HG02884 (cell line): ENCODE data around the gene LRRTM4.

Source experiments
- ATAC-seq: cut with Tn5 transposase; IDR thresholded peaks from one replicate; pipeline ENCODE4 v1.9.1; 2021; ENCODE audit warnings: mild to moderate bottlenecking, moderate library complexity; ENCODE audit not compliant: unreplicated experiment

The LRRTM4 gene

DNA sequence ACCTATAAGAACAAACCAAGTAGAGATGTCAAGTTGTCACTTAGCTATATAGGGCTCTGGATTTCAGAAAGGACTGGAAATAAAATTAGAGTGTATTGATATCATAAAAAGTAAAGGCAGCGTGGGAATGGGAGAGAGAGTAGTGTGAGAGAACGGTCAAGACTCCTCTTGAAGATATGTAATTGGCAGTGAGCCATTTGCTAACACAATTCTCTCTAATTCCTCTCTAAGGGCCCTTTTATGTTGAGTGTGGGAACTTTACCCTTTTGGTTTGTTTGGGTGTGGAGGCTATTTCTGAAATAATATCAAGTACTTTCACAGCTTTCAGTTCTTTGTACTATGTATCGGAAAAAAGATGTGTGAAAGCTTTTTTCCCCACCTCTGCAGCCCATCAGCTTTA is 196.8 kb downstream of the LRRTM4 start:
- no peak for ATAC-seq

DNA sequence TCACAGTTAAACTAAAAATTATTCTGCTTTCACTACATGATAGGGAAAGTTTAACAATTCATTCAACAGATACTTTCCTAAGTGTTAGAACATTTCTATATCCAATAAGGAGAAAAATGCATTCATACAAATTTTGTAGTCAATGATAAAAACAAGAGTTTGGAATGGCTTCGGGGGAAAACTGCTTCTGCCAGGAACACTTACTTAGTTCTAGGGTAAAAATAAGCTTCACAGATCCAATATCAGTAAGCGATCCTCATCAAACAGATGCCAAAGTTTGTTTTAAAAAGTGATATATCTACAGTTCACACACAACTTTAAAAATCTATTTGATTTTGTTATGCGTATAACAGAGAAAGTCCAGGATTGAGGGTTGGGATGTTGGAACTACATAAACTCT is 199.7 kb downstream of the LRRTM4 start:
- no peak for ATAC-seq

DNA sequence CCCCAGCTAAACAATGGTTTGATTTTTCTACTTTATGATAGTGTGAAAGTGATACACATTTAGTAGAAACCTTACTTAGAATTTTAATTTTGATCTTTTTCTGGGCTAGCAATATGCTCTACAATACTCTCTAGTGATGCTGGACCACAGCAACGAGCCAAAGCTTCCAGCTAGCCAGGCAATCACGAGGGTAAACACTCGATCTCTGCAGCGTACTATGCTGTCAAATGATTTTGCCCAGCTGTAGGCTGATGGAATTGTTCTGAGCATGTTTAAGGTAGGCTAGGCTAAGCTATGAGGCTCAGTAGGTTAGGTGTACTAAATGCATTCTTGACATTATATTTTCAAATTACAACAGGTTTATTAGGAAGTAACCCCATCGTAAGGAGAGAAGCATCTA is 207.5 kb downstream of the LRRTM4 start:
- ATAC-seq: no peak

DNA sequence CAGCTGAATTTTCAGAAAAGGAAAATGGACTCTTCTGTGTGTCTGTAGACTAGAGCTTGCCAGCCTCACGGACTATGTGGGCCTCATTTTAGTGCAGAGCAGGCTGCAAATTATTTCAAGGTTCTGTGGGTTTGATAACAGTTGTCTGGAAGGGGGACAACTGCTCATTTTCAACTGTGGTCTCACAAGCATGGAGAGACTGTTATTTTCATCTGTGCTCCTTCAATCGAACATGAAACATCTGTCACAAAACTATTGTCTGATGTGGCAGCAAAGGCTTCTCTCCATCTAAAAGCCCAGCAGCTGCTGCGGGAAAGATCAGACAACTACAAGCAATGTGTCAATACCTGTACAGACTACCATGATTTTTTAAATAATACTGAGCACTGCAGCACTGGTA is 211.8 kb downstream of the LRRTM4 start:
- no peak for ATAC-seq

DNA sequence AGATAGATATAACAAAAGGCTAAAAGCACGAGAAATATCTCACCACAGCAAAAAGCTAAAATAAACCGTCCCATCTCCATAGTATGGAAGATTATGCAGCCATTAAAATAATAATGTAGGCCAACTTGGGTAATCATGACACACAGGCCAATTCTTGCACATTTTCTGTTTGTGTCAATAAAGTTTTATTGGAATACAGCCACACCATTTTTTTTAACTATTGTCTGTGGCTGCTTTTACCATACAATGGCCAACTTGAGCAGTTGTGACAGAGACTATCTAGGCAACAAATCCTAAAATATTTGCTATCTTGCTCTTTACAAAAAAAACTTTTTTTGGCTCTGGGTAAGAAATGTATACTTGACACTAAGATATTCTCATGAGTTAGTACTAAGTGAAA is 212.5 kb downstream of the LRRTM4 start:
- ATAC-seq: no peak

DNA sequence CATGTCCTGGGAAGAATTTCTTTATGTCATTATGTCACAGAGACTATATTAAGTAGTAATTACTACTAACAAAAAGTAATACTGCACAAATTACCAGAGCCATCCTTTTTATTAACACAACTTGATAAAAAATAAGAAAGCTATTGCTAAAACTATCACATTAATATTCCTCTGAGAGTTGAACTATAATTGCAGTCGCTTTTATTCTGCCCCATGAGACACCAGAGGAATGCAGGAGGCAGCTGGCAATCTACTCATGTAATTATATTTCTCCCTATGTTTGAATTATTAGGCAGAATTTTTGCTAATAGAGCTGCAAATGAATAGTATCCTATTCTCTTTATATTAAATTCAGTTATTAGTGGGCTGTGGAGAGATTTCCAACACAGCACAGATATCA is 220.7 kb downstream of the LRRTM4 start:
- ATAC-seq: no peak

DNA sequence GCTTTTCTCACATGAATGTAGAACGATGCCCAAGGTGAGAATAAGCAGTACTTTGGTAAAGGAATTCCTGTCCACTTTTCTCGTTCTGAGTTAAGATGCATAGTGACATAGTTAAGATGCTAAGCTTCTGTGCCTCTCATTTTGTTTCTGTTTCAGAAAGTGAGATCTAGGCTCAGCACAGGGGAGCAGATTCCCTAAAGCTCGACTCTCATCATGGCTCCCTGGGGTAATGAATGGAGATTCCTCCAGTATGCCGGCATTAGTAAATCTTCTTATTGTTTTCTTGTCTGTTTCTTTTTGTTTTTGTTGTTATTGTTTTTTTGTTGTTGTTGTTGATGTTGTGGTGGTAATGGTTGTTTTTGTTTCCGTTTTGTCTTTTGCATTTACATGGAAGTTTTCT is 225.4 kb downstream of the LRRTM4 start:
- ATAC-seq: no peak

DNA sequence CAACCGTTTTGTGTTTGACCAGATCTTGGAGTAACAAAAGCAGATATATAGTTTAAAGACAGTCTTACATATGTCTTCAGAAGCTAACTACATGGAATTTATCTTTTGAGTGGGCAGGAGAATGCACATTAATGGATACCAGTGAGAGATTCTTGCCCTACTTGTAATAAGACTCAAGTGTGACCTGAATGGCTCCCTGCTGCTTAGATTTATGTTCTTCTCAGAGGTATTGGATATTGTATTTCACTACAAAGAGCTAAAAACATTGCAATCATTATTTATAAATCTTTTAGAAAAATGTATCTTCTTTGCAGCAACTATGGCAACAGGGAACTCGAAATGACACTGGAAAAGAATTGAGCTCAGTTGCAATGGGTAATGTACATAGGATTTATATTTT is 227.7 kb downstream of the LRRTM4 start:
- ATAC-seq: no peak

DNA sequence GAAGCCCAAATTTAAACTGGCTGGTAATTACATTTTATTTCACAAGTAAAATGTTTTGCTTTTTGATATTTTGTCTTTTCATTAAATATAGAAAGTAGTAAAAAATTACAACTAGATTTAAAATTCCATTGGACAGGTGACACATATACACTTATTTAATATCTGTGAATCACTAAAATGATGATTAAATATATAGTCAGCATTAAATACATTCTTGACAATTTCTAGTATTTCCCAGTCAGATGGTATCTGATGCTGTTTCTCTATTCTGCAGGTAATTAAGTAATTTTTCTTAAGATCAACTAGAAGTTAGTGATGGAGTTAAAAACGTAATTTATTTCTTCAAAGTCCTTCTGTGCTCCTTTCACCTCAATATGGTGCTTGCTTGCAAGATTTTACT is 237.8 kb downstream of the LRRTM4 start:
- ATAC-seq: no peak

DNA sequence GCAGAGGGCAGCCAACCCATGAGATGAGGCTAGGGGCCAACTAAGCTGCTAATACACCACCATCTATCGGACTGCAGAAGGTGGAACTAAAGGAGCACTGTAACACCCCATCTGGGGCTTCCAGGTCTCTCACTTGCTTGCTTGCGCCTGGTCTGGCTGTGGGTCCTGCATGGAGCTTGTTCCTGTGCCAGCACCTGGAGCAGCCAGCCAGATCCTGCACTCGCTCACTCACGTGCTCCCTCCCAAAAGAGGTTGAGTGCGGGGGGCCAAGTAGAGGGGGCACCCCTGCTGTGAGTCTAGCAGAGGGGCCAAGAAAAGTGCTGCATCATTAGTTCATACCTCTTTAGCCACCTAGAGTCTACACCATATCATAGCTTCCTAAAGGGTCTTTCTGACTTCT is 250.9 kb downstream of the LRRTM4 start:
- ATAC-seq: no peak

DNA sequence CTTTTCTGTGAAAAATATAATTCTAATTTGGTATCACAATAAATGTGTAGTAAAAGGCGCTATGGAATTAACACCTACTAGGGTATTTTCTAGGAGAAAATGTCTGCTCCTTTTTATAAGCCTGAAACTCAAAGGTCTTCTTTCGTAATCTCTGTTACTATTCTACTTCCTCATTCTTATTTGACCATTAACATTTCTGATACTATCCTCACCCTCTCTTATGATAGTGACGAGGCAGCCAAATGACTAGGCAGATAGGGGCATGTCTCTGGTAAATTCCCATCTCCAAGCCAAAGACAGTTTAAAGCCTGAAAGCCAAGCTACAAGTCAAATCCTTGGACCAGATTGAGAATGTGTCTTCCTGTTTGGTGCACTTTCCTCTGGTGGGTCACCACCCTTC is 251.7 kb downstream of the LRRTM4 start:
- no peak for ATAC-seq

DNA sequence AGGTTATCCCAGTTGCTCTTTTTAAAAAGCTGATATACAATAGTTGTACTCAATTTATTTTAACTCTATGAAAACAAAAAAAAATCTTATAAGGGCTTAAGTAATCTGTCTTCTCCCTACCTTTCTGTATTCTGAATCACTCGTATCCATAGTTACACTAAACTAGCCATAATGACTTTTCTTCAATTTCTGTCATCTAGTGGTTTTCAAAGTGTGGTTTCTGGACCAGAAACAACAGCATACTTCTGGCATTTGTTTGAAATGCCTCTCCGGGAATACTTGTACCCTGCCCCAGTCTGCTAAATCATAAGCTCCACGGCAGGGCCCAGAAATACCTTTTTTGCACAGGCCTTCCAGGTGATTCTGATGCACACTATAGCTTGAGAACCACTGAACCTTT is 253.6 kb downstream of the LRRTM4 start:
- ATAC-seq: no peak

DNA sequence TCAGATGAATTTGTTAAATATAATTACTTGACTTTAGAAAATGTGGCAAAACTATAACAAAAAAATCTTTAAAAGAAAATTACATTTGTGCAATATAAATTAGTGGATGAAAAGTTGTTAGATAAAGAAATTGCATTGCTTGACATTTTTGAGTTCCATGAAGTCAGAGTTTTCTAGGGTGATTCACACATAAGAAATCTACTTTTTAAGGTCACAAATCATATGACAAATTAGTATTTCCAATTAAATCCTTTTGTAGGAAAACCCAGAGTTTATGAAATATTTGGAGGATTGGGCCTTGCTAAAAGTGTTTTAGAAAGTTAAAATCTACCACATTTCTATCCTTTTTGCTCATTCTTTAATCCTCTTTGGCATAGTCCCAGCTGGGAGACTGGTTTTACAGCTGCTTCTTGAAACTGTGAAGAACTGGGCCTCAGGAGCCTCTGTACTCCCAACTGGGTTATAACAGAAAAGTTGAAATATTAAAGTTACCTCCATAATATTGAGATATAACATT is 289.2 kb downstream of the LRRTM4 start:
- no peak for ATAC-seq

DNA sequence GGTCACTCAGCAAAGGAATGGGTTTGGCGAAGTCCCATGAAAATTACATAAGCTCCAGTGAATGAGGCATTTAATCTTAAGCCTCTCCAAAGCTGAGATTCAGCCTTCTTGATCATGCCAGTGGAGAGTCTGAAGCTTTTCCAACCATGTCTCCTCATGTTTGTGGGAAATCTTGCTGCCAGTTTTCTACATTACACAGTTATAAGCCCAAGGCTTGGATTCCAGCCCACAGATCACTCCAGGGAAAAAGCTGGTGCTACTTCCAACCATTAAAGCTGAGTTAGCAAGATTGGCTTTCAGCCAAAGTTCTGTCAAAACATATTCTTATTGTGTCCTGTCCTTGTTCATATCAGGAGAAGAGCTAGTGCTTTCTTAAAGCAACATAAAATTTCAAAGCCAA is 293.8 kb downstream of the LRRTM4 start:
- ATAC-seq: no peak

DNA sequence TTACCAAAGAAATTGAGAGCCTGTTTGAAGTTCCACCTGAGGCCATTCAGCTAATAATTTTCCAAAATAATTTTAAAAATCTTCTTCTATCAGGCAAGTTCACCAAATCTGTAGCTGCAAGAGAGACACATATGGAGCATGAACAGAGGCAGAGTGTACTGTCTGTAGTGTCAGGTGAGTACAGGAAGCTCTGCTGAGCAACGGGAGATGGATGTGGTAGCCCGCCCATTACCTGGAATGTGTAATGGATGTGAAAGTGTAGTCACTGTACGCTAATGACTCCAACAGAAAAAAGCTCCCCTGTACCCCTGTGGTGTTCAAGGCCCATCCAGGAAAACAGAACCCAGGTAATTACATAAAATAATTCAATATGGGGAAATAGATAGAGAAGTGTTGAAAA is 311.5 kb downstream of the LRRTM4 start:
- ATAC-seq: no peak

DNA sequence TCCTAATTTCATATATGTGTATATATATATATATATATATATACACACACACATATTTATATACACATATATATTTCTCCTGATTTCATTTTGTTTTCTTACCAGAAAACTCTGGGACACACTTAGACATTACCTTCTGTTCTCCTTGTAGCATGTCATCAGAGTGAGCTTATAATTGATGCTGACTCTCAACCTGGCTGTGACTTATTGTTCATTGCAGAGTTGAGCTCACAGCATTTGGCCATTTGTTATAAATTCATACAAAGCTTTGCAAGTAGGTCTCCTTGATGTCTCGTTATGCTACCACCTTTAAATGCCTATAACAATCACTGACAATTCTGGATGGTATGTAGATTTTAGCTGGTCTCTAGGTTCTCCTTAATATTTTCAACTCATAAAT is 314.8 kb downstream of the LRRTM4 start:
- no peak for ATAC-seq

DNA sequence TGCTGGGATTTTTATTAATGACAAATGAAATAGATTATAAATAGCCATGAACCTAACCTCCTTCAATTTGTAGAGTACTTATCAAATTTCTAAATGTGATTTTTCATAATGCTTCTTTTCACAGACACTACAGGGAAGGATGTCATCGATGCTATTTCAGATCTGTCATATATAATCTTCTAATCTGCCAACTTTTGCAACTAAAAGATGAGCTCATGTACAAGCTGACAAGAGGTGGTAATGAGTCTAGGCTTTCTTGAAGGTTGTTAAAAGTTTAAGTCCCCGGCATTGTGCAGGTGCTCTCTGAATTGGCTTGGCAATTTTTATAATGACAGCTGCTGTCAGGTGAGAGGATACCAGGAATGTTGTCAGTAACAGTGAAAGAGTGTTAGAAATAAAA is 320.4 kb downstream of the LRRTM4 start:
- no peak for ATAC-seq

DNA sequence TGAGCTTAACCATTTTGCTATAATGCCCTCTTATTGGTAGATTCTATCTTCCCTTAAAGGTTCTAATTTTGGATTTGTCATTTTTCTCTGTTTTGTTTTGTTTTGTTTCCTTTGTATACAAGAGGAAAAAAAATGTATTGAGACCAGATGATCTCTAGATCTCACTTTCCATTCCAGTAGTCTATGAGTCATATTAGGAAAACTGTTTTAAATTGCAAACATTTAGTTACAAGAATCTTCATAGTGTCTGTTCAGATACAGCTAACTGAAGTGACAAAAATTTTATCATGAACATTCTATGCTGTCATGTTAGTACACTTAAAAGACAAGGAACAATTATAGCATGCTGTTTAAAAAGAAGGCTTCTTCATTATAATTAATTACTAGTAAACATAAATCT is 322.8 kb downstream of the LRRTM4 start:
- no peak for ATAC-seq

DNA sequence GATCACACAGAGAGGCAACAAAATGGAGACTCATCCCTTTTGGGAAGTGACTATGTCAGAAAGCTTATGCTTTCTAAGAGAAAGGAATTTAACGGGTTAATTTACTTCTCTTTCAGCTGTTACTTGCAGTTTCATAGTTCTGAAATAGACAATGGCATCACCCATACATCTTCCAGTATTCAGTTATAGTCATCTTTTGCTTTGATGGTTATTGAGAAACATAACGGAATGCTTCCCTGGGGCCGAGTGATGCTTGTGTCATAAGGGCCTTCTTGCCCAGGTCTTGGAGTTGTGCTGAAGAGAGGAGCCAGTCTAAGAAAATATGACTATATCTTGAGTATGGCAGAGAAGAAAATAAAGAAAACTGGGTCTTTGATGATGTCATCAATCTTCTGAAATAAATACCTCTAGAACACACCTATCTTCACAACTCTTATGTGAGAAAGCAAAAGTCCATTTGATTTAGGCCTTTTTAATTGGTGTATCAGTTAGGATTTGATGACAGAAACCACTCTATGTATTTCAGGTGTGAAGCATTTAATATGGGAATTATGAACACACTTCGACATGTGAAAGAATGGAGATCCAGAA is 328.2 kb downstream of the LRRTM4 start:
- ATAC-seq: no peak

DNA sequence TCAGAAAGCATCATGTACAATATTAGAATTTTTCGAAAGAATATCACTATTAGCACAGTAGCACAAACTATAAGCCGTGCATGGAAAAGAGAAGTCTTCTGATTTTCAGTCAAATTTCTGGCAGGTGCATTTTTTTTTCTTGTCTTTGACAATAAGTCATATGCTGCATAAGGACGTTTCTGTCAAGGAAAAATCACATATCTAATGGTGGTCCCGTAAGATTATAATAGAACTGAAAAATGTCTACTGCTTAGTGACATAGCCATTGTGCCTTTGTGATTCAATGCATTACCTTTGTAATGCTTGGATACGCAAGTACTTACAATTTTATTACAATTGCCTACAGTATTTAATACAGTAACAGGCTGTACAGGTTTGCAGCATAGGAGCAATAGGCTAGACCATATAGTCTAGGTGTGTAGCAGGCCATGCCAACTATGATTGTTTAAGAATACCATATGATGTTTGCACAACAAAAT is 329.3 kb downstream of the LRRTM4 start:
- no peak for ATAC-seq

DNA sequence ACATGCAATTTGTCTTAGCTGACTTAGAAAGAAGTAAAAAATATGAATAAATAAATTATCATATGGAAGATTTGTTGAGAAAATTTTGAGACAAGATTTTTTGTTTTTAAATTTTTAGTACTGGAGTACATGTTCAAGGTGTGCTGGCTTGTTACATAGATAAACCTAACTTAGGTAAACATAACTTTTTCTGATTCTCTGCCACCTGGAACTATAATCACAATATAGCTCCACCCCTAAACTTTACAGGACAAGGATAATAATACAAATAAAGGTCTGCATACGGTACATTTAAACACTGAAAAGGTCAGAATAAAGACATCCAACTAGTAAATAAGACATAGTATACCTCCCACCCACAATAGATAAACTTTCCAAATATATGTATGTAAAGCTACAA is 330.5 kb downstream of the LRRTM4 start:
- no peak for ATAC-seq

DNA sequence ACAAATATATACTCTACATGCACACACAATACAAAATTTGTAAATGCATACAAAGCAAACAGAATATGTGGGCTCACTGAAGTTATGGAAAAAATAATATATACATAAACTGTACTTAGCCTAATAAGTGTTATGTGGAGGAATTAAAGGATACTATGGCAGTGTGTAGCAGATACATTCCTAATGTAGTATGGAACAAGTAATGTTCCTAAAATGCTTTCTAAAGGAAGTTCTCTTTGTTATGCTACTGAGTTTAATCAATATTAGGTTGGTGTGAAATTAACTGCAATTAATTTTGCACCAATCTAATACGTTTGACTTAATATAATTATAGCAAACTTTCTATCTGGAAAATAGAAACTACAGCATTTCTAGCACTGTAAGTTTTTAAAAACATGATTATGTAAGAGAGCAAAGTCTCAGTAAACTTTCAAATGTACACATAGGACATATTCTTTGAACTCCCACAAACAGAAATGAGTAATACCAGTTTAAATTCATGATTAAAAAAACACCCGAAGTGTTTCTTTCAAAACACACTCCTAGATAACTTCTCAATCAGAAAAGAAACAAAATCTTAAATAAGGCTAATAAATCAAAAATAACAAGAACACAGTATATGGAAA is 331.3 kb downstream of the LRRTM4 start:
- ATAC-seq: no peak

DNA sequence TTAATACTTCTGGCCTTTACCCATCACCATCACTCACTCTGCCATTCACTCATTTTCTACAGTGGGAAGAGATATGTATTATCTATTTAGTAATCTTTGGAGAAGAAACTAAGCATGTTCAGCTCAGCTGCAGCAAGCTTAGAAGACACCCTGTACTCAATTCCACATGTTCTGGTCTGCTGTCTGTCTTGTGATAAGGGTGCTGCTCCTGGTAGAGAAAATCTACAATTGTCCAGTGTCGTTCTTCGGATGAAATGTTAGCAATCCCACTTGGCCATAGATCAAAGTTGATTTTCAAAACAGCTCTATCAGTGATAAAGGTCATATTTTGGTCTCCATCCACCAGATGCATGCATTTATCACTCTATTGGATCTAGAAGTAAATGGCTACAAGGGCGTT is 337.1 kb downstream of the LRRTM4 start:
- ATAC-seq: no peak
